ENCODE data around the gene ZNF611.
"Not testable (repeated sequence)": the region's sequence is repeated elsewhere in the genome, so short reads cannot be mapped to it uniquely, and the experiment has no call there.

GRCh38 chr19:52711661-52712060 lies 23.2 kb downstream of the ZNF611 start:
- TF ChIP-seq CTCF (IDR thresholded peaks at IDR 0.05; ENCODE audit: low read depth, low read length, poor library complexity, severe bottlenecking); EZH2phosphoT487 (IDR thresholded peaks at IDR 0.05; ENCODE audit: borderline replicate concordance, low read length): not testable (repeated sequence)

All from DOHH2 (cell line).